Naive thymus-derived CD4-positive, alpha-beta T cell (primary cell): Measurements from ENCODE around the gene SRPK2. TPM values are rescaled to one million over a fixed set of nuclear protein-coding genes. Genes with fewer than 3 reads are reported as not detected.

Source experiments
- ATAC-seq: fragments of 150-1000 bp; cut with Tn5 transposase; 2 replicates; pipeline ENCODE4 v1.10.0; 2021; ENCODE audit warnings: mild to moderate bottlenecking, moderate library complexity
- CTCF ChIA-PET: fragments of 350-600 bp; sonication (Branson Sonifier 250); formaldehyde crosslinking; loops from one replicate; lab custom pipeline; 2021; ENCODE audit warnings: antibody characterized with exemption; lab: Charles Lee
- POLR2A ChIA-PET: fragments of 350-600 bp; sonication (Branson Sonifier 250); formaldehyde crosslinking; loops from one replicate; lab custom pipeline; 2021; ENCODE audit warnings: antibody characterized with exemption, inconsistent platforms; lab: Charles Lee
- DNase-seq, 9 donors: peaks; one replicate each; pipeline versions ENCODE4 v3.0.0 to v3.0.0-alpha.2; 2020 to 2022; ENCODE audit warnings: mixed read lengths in 1 of 9
- H3K27ac ChIP-seq: one replicate; pipeline ENCODE4 v1.7.0; 2013; ENCODE audit warnings: mild to moderate bottlenecking, low read depth, low read length, moderate library complexity
- H3K27me3 ChIP-seq, 2 donors: one replicate each; pipeline ENCODE4 v1.7.0; 2013; ENCODE audit warnings: low read length in 2 of 2, mild to moderate bottlenecking in 2 of 2, moderate library complexity in 2 of 2; ENCODE audit not compliant: control insufficient read depth in 2 of 2, insufficient read depth in 2 of 2
- H3K36me3 ChIP-seq, 3 experiments: 1 replicate in 2 of 3; 2 replicates in 1 of 3; pipeline ENCODE4 v1.7.0; 2013; ENCODE audit warnings: low read length in 3 of 3, mild to moderate bottlenecking in 3 of 3, moderate library complexity in 1 of 3; ENCODE audit not compliant: insufficient read depth in 3 of 3, control insufficient read depth in 2 of 3
- H3K4me1 ChIP-seq, 2 donors: one replicate each; pipeline ENCODE4 v1.7.0; 2013; ENCODE audit warnings: low read length in 2 of 2, mild to moderate bottlenecking in 2 of 2, moderate library complexity in 1 of 2; ENCODE audit not compliant: control insufficient read depth in 2 of 2, insufficient read depth in 2 of 2
- H3K4me3 ChIP-seq: 2 replicates; pipeline ENCODE4 v1.7.0; 2013; ENCODE audit warnings: mild to moderate bottlenecking, low read length
- H3K9me3 ChIP-seq, 3 experiments: 1 replicate in 2 of 3; 2 replicates in 1 of 3; pipeline ENCODE4 v1.7.0; 2013; ENCODE audit warnings: low read length in 3 of 3; ENCODE audit not compliant: control insufficient read depth in 2 of 3
- H3K27ac Mint-ChIP-seq, 9 donors: one replicate each; pipeline ENCODE4 v1.8.0; 2020 to 2022; ENCODE audit warnings: mixed read lengths in 9 of 9, mild to moderate bottlenecking in 8 of 9, moderate library complexity in 5 of 9, inconsistent platforms in 2 of 9
- H3K27me3 Mint-ChIP-seq, 5 donors: one replicate each; pipeline ENCODE4 v1.8.0; 2021 to 2022; ENCODE audit warnings: mixed read lengths in 5 of 5, mild to moderate bottlenecking in 1 of 5
- H3K36me3 Mint-ChIP-seq, 5 donors: one replicate each; pipeline ENCODE4 v1.8.0; 2020 to 2022; ENCODE audit warnings: mixed read lengths in 5 of 5, mild to moderate bottlenecking in 3 of 5, inconsistent platforms in 1 of 5
- H3K4me1 Mint-ChIP-seq, 7 donors: one replicate each; pipeline ENCODE4 v1.8.0; 2020 to 2022; ENCODE audit warnings: mixed read lengths in 7 of 7, mild to moderate bottlenecking in 3 of 7, inconsistent platforms in 1 of 7
- H3K4me3 Mint-ChIP-seq, 10 donors: one replicate each; pipeline ENCODE4 v1.8.0; 2020 to 2022; ENCODE audit warnings: mild to moderate bottlenecking in 10 of 10, mixed read lengths in 10 of 10, moderate library complexity in 6 of 10, inconsistent platforms in 2 of 10
- H3K9me3 Mint-ChIP-seq, 11 donors: one replicate each; pipeline ENCODE4 v1.8.0; 2020 to 2022; ENCODE audit warnings: mixed read lengths in 11 of 11, mild to moderate bottlenecking in 4 of 11, inconsistent platforms in 1 of 11, moderate library complexity in 1 of 11
- intact Hi-C, 2 donors: fragments of 100-400 bp; cut with micrococcal nuclease; formaldehyde crosslinking; loops; one replicate each; pipeline ENCODE4 v1.15.1; 2023
- polyA plus RNA-seq, 2 donors: library from polyadenylated mRNA; unstranded; fragments of 300-500 nt; fragmentation: Illumina TruSeq; gene quantifications; one replicate each; pipeline ENCODE4 v1.2.3, GENCODE V29; 2021
- total RNA-seq, 6 experiments: library from RNA in 5 of 6; stranded (reverse) in 5 of 6; gene quantifications; 1 replicate in 5 of 6; 2 replicates in 1 of 6; pipeline ENCODE4 v1.2.3 and lab custom pipeline; 2021 to 2026

The SRPK2 gene
- total and polyA plus RNA-seq, 7 experiments from 2014 or later, result 40.2 to 56.7 (median 46.8) TPM

DNA sequence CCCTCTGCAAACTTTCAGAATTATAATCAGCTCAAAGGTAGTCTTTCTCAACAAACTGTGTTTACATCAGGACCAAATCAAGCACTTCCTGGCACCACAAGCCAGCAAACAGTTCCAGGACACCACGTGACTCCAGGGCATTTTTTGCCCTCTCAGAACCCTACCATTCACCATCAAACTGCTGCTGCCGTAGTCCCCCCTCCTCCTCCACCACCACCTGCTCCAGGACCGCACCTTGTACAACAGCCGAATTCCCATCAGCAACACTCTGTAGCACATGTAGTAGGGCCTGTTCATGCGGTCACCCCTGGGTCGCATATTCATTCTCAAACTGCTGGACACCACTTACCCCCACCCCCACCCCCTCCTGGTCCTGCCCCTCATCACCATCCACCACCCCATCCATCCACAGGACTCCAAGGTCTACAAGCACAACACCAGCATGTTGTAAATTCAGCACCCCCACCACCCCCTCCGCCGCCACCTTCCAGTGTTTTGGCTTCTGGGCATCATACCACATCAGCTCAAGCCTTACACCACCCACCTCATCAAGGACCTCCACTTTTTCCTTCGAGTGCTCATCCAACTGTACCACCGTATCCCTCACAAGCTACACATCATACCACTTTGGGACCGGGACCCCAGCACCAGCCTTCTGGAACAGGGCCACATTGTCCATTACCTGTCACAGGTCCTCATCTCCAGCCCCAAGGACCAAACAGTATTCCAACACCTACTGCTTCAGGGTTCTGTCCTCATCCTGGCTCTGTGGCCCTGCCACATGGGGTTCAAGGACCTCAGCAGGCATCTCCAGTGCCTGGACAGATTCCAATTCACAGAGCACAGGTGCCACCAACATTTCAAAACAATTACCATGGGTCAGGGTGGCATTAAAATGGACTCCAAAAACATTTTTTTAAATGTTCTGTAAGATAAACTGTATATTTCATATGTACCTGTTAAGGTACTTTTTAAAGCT is 276.0 kb downstream of the SRPK2 start:
- Histone ChIP-seq H3K9me3 (no peaks in the 10 kb centered on the region), H3K4me3 (no peak overlapping the region), H3K36me3 (peaks cover 4 to 72% (median 50%) of the 10 kb centered on the region in 3 experiments), H3K27ac (no peak overlapping the region), H3K4me1 (no peaks in the 10 kb centered on the region), H3K27me3 (no peaks in the 10 kb centered on the region)
- Mint-ChIP-seq H3K27ac (peak overlapping the region; percentile 42 to 90 (median 73)), H3K4me3 (peak overlapping the region in 3 of 10 donors; percentile 11 to 29 (median 25)), H3K27me3 (no peaks in the 10 kb centered on the region), H3K9me3 (peaks cover 0 to 9% (median 0%) of the 10 kb centered on the region in 11 donors), H3K4me1 (peaks cover 0 to 20% (median 6%) of the 10 kb centered on the region in 7 donors), H3K36me3 (peaks cover 12 to 53% (median 38%) of the 10 kb centered on the region in 5 donors)
- intact Hi-C loops, result loop anchor here in 1 of 2 donors (10.0 kb wide), 1 partner anchor 222 kb away; no protein-coding TSS in a partner anchor
- POLR2A ChIA-PET, result no interaction called here
- CTCF ChIA-PET, result no interaction called here
- no peak for ATAC-seq
- no peak for DNase-seq

DNA sequence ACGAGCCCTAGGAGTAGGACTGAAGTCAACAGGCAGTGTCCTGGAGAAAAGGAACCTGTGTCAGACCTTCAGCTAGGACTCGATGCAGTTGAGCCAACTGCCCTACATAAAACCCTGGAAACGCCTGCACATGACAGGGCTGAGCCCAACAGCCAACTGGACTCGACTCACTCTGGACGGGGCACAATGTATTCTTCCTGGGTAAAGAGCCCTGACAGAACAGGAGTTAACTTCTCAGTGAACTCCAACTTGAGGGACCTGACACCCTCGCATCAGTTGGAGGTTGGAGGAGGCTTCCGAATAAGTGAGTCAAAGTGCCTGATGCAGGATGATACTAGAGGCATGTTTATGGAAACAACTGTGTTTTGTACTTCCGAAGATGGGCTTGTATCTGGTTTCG is 281.3 kb downstream of the SRPK2 start:
- Histone ChIP-seq H3K4me3 (no peak overlapping the region), H3K4me1 (no peaks in the 10 kb centered on the region), H3K9me3 (no peaks in the 10 kb centered on the region), H3K27ac (no peak overlapping the region), H3K36me3 (peaks cover 19 to 83% (median 43%) of the 10 kb centered on the region in 3 experiments), H3K27me3 (no peaks in the 10 kb centered on the region)
- Mint-ChIP-seq H3K4me1 (peaks cover 0 to 21% (median 9%) of the 10 kb centered on the region in 7 donors), H3K27ac (peak overlapping the region in 5 of 9 donors; percentile 17 to 60 (median 39)), H3K36me3 (peaks cover 5 to 54% (median 30%) of the 10 kb centered on the region in 5 donors), H3K4me3 (no peak overlapping the region), H3K9me3 (peaks cover 0 to 5% (median 0%) of the 10 kb centered on the region in 11 donors), H3K27me3 (no peaks in the 10 kb centered on the region)
- intact Hi-C loops, result no loop called here
- DNase-seq, result no peak
- POLR2A ChIA-PET, result no interaction called here
- CTCF ChIA-PET, result no interaction called here
- ATAC-seq, result no peak

DNA sequence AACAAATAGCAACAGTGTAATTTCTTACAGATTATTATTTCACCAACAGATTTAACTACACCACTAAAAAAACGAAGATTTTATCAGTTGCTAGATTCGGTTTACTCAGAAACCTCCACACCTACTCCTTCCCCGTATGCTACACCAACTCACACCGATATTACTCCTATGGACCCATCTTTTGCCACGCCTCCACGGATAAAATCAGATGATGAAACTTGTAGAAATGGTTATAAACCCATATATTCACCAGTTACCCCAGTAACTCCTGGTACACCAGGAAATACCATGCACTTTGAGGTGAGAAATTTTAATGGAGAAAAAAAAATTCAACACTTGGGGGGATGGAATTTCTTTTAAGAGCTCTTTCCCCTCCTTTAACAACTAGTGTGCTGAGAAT is 282.2 kb downstream of the SRPK2 start:
- peak overlapping the region in 5 of 9 donors; percentile 7 to 64 (median 32) for H3K27ac Mint-ChIP-seq

DNA sequence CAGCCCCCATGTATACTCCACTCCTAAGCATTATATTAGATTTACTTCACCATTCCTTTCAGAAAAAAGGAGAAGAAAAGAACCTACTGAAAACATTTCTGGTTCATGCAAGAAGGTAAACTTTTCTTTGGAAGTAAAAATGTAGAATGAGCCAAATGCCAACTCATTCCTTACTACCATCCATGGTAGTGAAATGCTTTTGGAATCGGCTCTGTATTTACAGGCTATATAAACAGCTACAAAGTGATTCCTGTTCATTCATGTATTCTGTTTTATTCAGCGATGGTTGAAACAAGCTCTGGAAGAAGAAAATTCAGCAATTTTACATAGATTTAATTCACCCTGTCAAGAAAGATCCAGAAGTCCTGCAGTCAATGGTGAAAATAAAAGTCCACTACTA is 283.1 kb downstream of the SRPK2 start:
- Histone ChIP-seq H3K9me3 (no peaks in the 10 kb centered on the region), H3K36me3 (peaks cover 19 to 73% (median 30%) of the 10 kb centered on the region in 3 experiments), H3K4me1 (no peaks in the 10 kb centered on the region), H3K4me3 (no peak overlapping the region), H3K27ac (no peak overlapping the region), H3K27me3 (no peaks in the 10 kb centered on the region)
- Mint-ChIP-seq H3K4me3 (no peak overlapping the region), H3K4me1 (peaks cover 0 to 23% (median 15%) of the 10 kb centered on the region in 7 donors), H3K27ac (peak overlapping the region in 4 of 9 donors; percentile 32 to 64 (median 44)), H3K36me3 (peaks cover 0 to 51% (median 21%) of the 10 kb centered on the region in 5 donors), H3K9me3 (no peaks in the 10 kb centered on the region), H3K27me3 (no peaks in the 10 kb centered on the region)
- intact Hi-C loops, result loop anchor here in 1 of 2 donors (1.0 kb wide), 1 partner anchor 124 kb away; no protein-coding TSS in a partner anchor
- no peak for ATAC-seq
- CTCF ChIA-PET, result interaction anchor here (0.9 to 1.5 kb wide), 2 partner anchors 13 to 222 kb away, joined by 3 read pairs; no protein-coding TSS in a partner anchor
- DNase-seq, result no peak
- POLR2A ChIA-PET, result no interaction called here

More for the DNA sequence above, 282.2 kb downstream of the SRPK2 start:
- Histone ChIP-seq H3K36me3 (peaks cover 19 to 74% (median 37%) of the 10 kb centered on the region in 3 experiments), H3K4me1 (no peaks in the 10 kb centered on the region), H3K27ac (no peak overlapping the region), H3K4me3 (no peak overlapping the region), H3K27me3 (no peaks in the 10 kb centered on the region), H3K9me3 (no peaks in the 10 kb centered on the region)
- H3K27me3 Mint-ChIP-seq, result no peaks in the 10 kb centered on the region
- peaks cover 0 to 16% (median 9%) of the 10 kb centered on the region in 7 donors for H3K4me1 Mint-ChIP-seq
- CTCF ChIA-PET, result no interaction called here
- peaks cover 0 to 47% (median 22%) of the 10 kb centered on the region in 5 donors for H3K36me3 Mint-ChIP-seq
- no peaks in the 10 kb centered on the region for H3K9me3 Mint-ChIP-seq
- DNase-seq (no peak), ATAC-seq (no peak)
- H3K4me3 Mint-ChIP-seq, result no peak overlapping the region
- intact Hi-C loops, result no loop called here
- POLR2A ChIA-PET, result no interaction called here

DNA sequence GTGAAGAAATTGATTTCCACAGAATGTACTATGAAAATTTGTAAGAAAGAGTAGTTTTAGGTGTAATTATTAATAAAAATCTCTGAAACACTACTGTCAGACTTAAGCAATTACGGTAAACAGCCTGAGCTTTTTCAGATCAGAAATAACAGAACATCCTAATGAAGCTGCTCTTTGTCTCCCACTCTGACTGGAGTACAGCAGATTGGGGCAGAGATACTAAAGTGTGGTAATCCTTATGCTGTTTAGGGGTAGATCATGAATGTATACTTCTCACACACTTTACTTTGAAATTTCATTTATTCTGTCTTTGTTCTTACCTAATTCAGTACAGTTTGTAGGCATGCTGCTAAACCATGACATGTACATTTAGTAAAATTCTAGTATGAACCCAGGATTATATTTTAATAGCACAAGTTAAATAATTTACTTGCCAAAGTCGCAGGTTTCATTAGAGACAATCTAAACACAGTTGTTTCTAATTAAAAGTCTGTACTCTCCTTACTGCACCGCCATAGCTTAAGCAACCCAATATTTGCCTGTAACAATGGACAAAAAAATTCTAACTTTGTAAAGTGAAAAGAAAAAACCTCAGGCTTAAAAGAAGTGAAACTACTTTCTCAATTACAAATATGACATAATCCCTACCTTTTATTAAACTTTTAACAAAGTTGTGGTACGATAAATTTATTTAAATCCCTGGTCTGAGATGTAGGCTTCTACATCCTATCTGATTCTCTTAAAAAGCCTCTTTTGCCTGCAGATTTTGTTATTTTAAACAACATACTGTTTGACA is 286.0 kb downstream of the SRPK2 start:
- Mint-ChIP-seq H3K4me1 (peaks cover 3 to 41% (median 32%) of the 10 kb centered on the region in 7 donors), H3K4me3 (no peak overlapping the region), H3K27me3 (no peaks in the 10 kb centered on the region), H3K36me3 (peaks cover 0 to 41% (median 22%) of the 10 kb centered on the region in 5 donors), H3K27ac (peak overlapping the region; percentile 21 to 78 (median 45)), H3K9me3 (no peaks in the 10 kb centered on the region)
- peaks cover 15 to 58% (median 27%) of the 10 kb centered on the region in 3 experiments for H3K36me3 ChIP-seq
- DNase-seq (no peak), ATAC-seq (no peak)
- peaks cover 0 to 3% of the 10 kb centered on the region in 2 donors for H3K4me1 ChIP-seq
- no peaks in the 10 kb centered on the region for H3K27me3 ChIP-seq
- ChIA-PET CTCF (no interaction called here), POLR2A (interaction anchor here (0.5 to 1.1 kb wide), 2 partner anchors 144 to 433 kb away, joined by 3 to 4 read pairs; no protein-coding TSS in a partner anchor)
- intact Hi-C loops, result no loop called here
- no peaks in the 10 kb centered on the region for H3K9me3 ChIP-seq
- no peak overlapping the region for H3K4me3 ChIP-seq
- H3K27ac ChIP-seq, result peak overlapping the region; percentile 31

DNA sequence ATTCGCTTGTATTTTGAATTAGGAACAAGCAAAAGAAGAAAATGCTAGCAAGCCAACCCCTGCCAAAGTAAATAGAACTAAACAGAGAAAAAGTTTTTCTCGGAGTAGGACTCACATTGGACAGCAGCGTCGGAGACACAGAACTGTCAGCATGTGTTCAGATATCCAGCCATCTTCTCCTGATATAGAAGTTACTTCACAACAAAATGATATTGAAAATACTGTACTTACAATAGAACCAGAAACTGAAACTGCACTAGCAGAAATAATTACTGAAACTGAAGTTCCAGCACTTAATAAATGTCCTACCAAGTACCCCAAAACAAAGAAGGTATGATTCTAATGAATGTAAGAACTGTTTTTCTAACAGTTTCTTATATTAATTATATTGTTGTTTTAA is 286.9 kb downstream of the SRPK2 start:
- no peak overlapping the region for H3K4me3 ChIP-seq
- DNase-seq (no peak), ATAC-seq (no peak)
- peaks cover 5 to 47% (median 35%) of the 10 kb centered on the region in 7 donors for H3K4me1 Mint-ChIP-seq
- no peak overlapping the region for H3K4me3 Mint-ChIP-seq
- peaks cover 15 to 54% (median 23%) of the 10 kb centered on the region in 3 experiments for H3K36me3 ChIP-seq
- peaks cover 0 to 3% of the 10 kb centered on the region in 2 donors for H3K4me1 ChIP-seq
- POLR2A ChIA-PET, result no interaction called here
- H3K9me3 ChIP-seq, result no peaks in the 10 kb centered on the region
- no peaks in the 10 kb centered on the region for H3K9me3 Mint-ChIP-seq
- H3K36me3 Mint-ChIP-seq, result peaks cover 0 to 39% (median 22%) of the 10 kb centered on the region in 5 donors
- H3K27me3 ChIP-seq, result no peaks in the 10 kb centered on the region
- H3K27ac ChIP-seq, result no peak overlapping the region
- no peak overlapping the region for H3K27ac Mint-ChIP-seq
- no peaks in the 10 kb centered on the region for H3K27me3 Mint-ChIP-seq
- CTCF ChIA-PET, result no interaction called here
- intact Hi-C loops, result loop anchor here (2.0 kb wide), 3 partner anchors 13 to 85 kb away; no protein-coding TSS in a partner anchor
